Natural killer cell treated with Interleukin-12 subunit alpha and Interleukin-12 subunit beta and Interleukin-15 and Interleukin-18, amount 100 ng/mL, for 72 hours (primary cell): ENCODE results near the gene CAPZB. TPM values are rescaled to one million over a fixed set of nuclear protein-coding genes. Genes with fewer than 3 reads are reported as not detected.
"Not testable (repeated sequence)": the region's sequence is repeated elsewhere in the genome, so short reads cannot be mapped to it uniquely, and the experiment has no call there.

Experiments used
- ATAC-seq, 2 donors: fragments of 150-1000 bp; cut with Tn5 transposase in 1 of 2; sonication (Bioruptor Pico), chemical (Tn5 transposase) in 1 of 2; 2 replicates each; pipeline ENCODE4 v1.10.0; 2021
- DNase-seq: peaks from one replicate; pipeline ENCODE4 v3.0.0; 2022; ENCODE audit warnings: low spot score
- H3K27ac Mint-ChIP-seq, 2 donors: 1 replicate in 1 of 2; 2 replicates in 1 of 2; pipeline ENCODE4 v1.8.0; 2022; ENCODE audit warnings: mixed read lengths in 2 of 2, mild to moderate bottlenecking in 1 of 2, moderate library complexity in 1 of 2
- H3K27me3 Mint-ChIP-seq, 2 donors: 1 replicate in 1 of 2; 2 replicates in 1 of 2; pipeline ENCODE4 v1.8.0; 2022; ENCODE audit warnings: mixed read lengths in 2 of 2
- H3K36me3 Mint-ChIP-seq: one replicate; pipeline ENCODE4 v1.8.0; 2022; ENCODE audit warnings: mixed read lengths
- H3K4me1 Mint-ChIP-seq, 2 donors: 1 replicate in 1 of 2; 2 replicates in 1 of 2; pipeline ENCODE4 v1.8.0; 2022; ENCODE audit warnings: low read depth in 2 of 2, mixed read lengths in 2 of 2, mild to moderate bottlenecking in 1 of 2
- H3K4me3 Mint-ChIP-seq: one replicate; pipeline ENCODE4 v1.8.0; 2022; ENCODE audit warnings: mixed read lengths
- H3K9me3 Mint-ChIP-seq: 2 replicates; pipeline ENCODE4 v1.8.0; 2022; ENCODE audit warnings: mixed read lengths
- total RNA-seq, 2 donors: library from RNA; stranded (reverse); gene quantifications; one replicate each; pipeline ENCODE4 v1.2.3, GENCODE V29; 2022

The CAPZB gene
- 100 to 1,000 TPM; 270 to 359 TPM for total RNA-seq

DNA sequence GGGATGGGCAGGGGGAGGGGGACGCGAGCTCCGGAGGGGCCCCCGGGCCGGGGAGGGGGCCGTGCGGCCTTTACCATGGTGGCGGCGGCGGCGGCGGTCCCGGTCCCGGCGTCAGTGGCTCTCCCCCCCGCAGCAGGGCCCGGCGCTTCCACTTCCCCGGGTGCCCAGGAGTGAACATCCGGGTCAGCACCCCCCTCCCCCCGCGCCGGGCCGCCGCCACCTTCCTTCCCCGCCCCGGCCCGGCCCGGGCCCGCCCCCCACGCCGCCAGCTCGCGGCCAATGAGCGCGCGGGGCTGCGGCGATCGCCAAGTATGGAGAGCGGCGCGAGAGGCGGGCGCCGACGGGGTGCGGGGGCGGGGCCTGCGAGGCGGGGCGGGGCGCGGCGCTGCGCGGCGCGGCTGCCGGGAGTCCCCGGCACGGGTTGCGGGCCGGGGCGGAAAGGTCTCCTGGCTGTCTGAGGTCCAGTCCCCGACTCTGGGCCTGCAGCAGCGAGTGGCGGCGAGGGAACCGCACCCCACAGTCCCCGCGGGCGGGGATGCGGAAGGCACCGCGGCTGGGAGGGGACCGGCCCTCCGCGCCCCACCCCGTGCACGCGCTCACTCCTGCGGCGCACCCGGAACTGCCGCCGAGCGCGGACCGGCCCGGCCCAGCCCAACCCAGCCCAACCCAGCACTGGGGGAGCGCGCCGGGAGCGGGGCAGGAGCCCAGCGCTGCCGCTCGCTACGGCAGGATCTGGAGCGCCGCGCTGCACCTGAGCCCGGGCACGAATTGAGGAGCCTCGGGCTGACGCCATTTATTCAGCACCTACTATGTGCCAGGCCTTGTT is at the start of gene CAPZB:
TSS of gene CAPZB (minus strand) at position 178 of the 826 bp plus-strand sequence. CDS start at position 77, 101 bp downstream.
- ATAC-seq, result peak; percentile 96 to 98
- no peaks in the 10 kb centered on the region for H3K27me3 Mint-ChIP-seq

DNA sequence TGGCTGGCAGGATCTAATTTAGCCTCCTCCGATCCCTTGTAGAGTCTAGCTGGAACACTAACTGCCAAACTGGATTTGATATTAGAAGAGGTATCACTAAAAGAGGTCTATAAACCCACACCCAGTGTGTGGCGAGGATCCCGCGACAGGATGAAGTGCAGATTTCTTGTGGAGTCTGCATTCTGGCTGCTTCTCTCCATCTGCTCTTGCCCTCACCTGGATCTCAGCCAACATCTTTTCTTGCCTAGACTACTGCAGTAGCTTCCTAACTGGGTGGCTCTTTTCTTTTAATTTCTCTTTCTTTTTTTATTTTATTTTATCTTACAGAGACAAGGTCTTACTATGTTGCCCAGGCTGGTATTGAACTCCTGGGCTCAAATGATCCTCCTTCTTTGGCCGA is 48.9 kb upstream of the CAPZB start:
- Mint-ChIP-seq H3K4me3 (no peak overlapping the region), H3K36me3 (peaks cover 6% of the 10 kb centered on the region), H3K9me3 (peaks cover 4% of the 10 kb centered on the region), H3K27me3 (no peaks in the 10 kb centered on the region), H3K27ac (no peak overlapping the region), H3K4me1 (peaks cover 0 to 5% of the 10 kb centered on the region in 2 donors)
- no peak for DNase-seq
- ATAC-seq, result no peak

More for the DNA sequence above, at the start of gene CAPZB:
- H3K4me1 Mint-ChIP-seq, result peaks cover 45 to 55% of the 10 kb centered on the region in 2 donors
- H3K4me3 Mint-ChIP-seq, result peak within 1 kb of the TSS; percentile 93
- peak within 1 kb of the TSS; percentile 88 to 89 for H3K27ac Mint-ChIP-seq
- no peaks in the 10 kb centered on the region for H3K9me3 Mint-ChIP-seq
- H3K36me3 Mint-ChIP-seq, result no peaks in the 10 kb centered on the region
- peak; percentile 96 for DNase-seq

DNA sequence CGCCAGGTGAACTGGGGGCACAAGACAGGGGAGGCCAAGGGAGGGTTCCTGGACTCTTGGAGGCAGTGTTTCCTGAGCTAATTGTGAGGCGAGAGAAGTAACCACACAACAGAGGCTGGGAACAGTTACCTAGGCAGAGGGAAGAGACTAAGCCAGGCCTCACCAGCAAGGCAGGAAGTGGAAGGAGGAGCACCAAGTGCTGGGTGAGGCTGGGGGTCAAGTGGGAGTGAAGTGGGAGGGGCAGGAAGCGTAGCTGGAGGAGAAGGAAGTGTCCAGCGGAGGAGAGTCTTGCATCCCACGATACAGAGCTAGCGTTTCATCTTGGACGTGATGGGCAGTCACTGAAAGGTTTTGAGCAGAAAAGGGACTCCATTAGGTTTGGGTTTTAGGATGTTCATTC is 48.3 kb upstream of the CAPZB start:
- ATAC-seq (no peak), DNase-seq (no peak)
- Mint-ChIP-seq H3K4me3 (no peak overlapping the region), H3K9me3 (peaks cover 4% of the 10 kb centered on the region), H3K4me1 (peaks cover 0 to 5% of the 10 kb centered on the region in 2 donors), H3K36me3 (peaks cover 6% of the 10 kb centered on the region), H3K27ac (no peak overlapping the region), H3K27me3 (no peaks in the 10 kb centered on the region)

DNA sequence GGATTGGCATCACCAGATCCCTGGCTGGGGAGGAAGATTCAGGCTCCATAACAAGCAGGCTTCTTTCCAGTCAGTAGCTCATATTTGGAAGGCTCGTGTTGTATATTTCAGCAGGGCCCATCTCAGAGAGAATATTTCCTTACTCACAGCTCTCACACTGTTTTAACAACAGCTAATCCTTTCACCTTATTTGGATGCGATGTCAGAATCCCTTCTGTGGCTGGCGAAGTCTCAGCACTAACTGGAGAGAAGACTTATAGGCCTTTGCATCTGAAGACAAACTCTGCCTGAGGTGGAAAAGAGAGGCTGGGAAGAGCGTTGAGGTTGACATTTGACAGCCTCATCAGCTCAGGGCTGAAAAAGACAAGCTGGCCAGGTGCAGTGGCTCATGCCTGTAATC is 47.2 kb upstream of the CAPZB start:
- Mint-ChIP-seq H3K36me3 (peaks cover 6% of the 10 kb centered on the region), H3K4me3 (no peak overlapping the region), H3K27me3 (no peaks in the 10 kb centered on the region), H3K27ac (no peak overlapping the region), H3K9me3 (peaks cover 4% of the 10 kb centered on the region), H3K4me1 (peaks cover 0 to 5% of the 10 kb centered on the region in 2 donors)
- ATAC-seq (no peak), DNase-seq (no peak)

DNA sequence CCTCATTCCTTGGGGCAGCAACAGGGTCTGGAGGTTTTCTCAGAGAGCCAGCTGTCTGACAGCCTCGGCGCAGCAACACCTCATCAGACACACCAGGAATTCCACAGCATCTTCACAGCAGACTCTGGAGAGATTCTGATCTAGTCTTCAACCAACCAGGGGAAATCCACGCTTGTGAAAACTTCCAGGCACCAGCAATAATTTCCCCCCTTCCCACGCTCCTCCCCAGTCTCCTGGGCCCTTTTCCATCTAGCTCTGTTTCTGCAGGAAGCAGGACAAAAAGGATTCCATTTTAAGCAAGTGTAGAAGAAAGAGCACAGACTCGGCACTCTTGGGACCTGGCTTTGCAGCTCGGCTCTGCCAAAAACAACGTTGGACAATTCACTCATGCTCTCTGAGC is 44.3 kb upstream of the CAPZB start:
- Mint-ChIP-seq H3K36me3 (no peaks in the 10 kb centered on the region), H3K27me3 (no peaks in the 10 kb centered on the region), H3K9me3 (no peaks in the 10 kb centered on the region), H3K4me1 (peaks cover 0 to 5% of the 10 kb centered on the region in 2 donors), H3K27ac (no peak overlapping the region), H3K4me3 (no peak overlapping the region)
- ATAC-seq (no peak), DNase-seq (no peak)

DNA sequence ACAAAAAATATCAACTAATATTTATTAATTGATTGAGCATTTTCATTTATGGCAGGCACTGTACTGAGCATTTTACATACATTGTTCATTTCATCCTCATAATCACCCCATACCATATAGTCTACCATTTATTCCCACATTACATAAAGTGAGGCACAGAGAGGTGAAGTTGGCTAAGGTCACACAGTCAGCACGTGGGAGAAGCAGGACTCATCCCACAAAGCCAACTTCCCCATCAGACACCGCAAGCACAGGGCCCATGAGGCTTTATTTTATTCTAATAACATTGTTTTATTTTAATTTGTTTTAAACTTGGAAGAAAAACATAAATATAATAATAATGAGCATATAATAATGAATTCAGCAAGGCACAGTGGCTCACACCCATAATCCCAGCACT is 43.1 kb upstream of the CAPZB start:
- H3K27me3 Mint-ChIP-seq, result no peaks in the 10 kb centered on the region
- ATAC-seq, result no peak
- no peak for DNase-seq
- no peak overlapping the region for H3K4me3 Mint-ChIP-seq
- H3K9me3 Mint-ChIP-seq, result no peaks in the 10 kb centered on the region
- no peaks in the 10 kb centered on the region for H3K36me3 Mint-ChIP-seq
- H3K27ac Mint-ChIP-seq, result no peak overlapping the region
- H3K4me1 Mint-ChIP-seq, result peaks cover 0 to under 1% of the 10 kb centered on the region in 2 donors

DNA sequence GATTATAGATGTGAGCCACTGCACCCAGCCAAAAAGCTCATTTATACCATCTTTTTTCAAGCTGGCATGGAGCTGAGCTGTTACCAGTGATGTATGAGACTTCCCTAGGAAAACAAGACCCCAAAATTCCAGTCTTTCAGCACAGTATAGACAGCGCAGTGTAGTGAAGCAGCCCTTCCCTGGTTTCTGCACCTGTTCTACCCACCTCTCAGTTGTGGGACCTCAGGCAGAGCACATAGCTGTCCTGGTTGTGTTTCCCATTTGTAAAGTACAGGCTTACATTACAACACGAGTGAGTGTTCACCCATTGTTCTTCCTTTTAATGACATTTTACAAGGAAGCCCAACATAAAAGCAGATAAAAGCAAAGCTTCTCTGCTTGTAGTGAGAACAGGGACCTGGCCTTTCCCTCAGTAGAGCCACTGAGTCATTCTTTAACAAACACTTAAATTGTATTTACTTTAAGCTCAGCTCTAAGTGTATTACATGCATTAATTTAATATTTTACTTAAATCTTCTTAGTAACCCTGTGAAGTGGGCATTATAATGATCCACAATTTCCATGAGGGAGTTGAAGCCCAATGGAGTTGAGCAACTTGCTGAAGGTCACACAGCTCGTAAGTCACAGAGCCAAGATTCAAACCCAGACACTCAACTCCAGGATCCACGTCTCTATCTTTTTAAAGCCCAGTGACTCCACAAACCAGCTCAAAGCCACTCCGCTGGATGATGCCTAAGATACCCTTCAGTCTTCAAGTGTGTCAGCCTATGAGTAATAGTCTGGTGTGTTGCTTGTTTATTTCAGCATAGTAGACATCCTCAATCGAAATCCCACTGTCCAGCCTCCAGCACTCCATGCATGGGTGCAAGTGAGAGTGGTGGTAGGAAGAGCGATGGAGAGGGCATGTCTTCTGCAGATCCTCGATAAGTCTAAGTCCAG is 40.5 kb upstream of the CAPZB start:
- Mint-ChIP-seq H3K36me3 (no peaks in the 10 kb centered on the region), H3K4me1 (no peaks in the 10 kb centered on the region), H3K27me3 (no peaks in the 10 kb centered on the region), H3K9me3 (no peaks in the 10 kb centered on the region), H3K27ac (no peak overlapping the region), H3K4me3 (no peak overlapping the region)
- no peak for DNase-seq
- no peak for ATAC-seq

DNA sequence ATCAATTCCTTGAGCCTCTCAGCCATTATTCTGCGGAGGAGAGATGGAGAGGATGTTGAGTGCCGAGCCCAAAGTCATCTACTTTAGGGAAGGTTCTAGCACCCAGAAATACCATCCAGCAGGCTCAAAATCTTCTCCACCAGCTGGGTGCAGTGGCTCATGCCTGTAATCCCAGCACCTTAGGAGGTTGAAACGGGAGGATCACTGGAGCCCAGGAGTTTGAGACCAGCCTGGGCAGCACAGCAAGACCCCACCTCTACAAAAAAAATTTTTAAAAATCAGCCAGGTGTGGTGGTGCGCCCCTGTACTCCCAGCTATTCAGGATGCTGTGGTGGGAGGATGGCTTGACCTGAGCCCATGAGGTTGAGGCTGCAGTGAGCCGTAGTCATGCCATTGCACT is 39.5 kb upstream of the CAPZB start:
- H3K27me3 Mint-ChIP-seq, result no peaks in the 10 kb centered on the region
- H3K4me1 Mint-ChIP-seq, result no peaks in the 10 kb centered on the region
- ATAC-seq (no peak), DNase-seq (no peak)
- H3K36me3 Mint-ChIP-seq, result no peaks in the 10 kb centered on the region
- no peaks in the 10 kb centered on the region for H3K9me3 Mint-ChIP-seq
- H3K27ac Mint-ChIP-seq, result no peak overlapping the region
- H3K4me3 Mint-ChIP-seq, result no peak overlapping the region

DNA sequence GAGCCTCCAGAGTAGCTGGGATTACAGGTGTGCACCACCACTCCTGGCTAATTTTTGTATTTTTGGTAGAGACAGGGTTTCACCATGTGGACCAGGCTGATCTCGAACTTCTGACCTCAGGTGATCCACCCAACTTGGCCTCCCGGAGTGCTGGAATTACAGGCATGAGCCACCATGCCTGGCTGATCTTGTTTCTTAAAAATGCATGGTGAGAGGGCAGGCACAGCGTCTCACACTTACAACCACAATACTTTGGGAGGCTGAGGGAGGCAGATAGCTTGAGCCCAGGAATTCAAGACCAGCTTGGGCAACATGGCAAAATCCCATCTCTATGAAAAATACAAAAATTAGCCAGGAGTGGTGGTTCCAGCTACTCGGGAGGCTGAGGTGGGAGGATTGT is 37.2 kb upstream of the CAPZB start:
- H3K4me3 Mint-ChIP-seq, H3K9me3 Mint-ChIP-seq, H3K4me1 Mint-ChIP-seq, H3K36me3 Mint-ChIP-seq, H3K27ac Mint-ChIP-seq, ATAC-seq, DNase-seq, H3K27me3 Mint-ChIP-seq: not testable (repeated sequence)

DNA sequence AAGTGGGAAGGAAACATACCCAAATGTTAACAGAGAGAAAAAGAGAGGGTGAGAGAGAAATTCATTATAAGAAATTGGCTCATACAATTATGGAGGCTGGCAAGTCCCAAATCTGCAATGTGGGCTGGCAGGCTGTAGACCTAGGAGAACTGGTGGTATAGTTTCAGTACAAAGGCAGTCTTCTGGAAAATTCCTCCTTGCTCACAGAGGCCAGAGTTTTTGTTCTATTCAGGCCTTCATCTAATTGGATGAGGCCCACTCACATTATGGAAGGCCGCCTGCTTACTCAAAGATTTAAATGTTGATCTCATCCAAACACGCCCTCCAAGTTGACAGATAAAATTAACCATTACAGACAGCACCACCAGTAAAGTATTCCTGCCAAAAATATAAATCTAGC is 36.1 kb upstream of the CAPZB start:
- Mint-ChIP-seq H3K36me3 (no peaks in the 10 kb centered on the region), H3K27me3 (no peaks in the 10 kb centered on the region)

DNA sequence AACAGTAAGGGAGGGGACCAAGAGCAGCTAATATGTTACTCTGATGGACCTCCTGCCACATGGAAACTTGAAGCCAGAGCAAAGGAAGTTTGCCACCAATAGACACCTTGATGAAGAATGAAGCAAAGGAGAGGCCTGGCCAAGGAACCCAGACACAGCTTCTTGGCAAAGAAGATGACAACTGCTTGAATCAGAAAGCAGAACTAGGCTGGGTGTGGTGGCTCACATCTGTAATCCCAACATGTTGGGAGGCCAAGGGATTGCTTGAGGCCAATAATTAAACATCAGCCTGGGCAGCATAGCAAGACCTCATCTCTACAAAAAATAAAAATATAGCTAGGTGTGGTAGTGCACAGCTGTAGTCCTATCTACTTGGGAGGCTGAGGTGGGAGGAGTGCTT is 31.7 kb upstream of the CAPZB start:
- H3K27me3 Mint-ChIP-seq, result no peaks in the 10 kb centered on the region
- H3K4me1 Mint-ChIP-seq, result peaks cover 0 to 4% of the 10 kb centered on the region in 2 donors
- no peaks in the 10 kb centered on the region for H3K9me3 Mint-ChIP-seq
- no peak for DNase-seq
- H3K27ac Mint-ChIP-seq, result no peak overlapping the region
- H3K36me3 Mint-ChIP-seq, result no peaks in the 10 kb centered on the region
- H3K4me3 Mint-ChIP-seq, result no peak overlapping the region
- ATAC-seq, result no peak

More for the DNA sequence above, 36.1 kb upstream of the CAPZB start:
- H3K4me3 Mint-ChIP-seq, result no peak overlapping the region
- no peak for DNase-seq
- ATAC-seq, result no peak
- H3K4me1 Mint-ChIP-seq, result no peaks in the 10 kb centered on the region
- H3K27ac Mint-ChIP-seq, result no peak overlapping the region
- H3K9me3 Mint-ChIP-seq, result no peaks in the 10 kb centered on the region

DNA sequence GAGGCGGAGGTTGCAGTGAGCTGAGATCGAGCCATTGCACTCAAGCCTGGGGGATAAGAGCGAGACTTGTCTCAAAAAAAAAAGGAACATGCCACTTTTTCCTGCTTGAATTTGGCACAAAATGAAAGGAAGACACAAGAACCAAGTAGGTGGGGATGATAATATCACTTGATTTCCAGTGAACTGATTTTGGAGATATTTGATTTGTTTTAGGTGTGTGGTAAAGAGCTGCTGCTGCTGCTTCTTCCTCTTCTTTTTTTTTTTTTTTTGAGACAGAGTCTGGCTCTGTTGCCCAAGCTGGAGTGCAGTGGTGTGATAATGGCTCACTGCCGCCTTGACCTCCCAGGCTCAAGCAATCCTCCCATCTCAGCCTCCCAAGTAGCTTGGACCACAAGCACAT is 29.9 kb upstream of the CAPZB start:
- no peaks in the 10 kb centered on the region for H3K27me3 Mint-ChIP-seq
- no peaks in the 10 kb centered on the region for H3K36me3 Mint-ChIP-seq
- H3K4me3 Mint-ChIP-seq, result no peak overlapping the region
- H3K9me3 Mint-ChIP-seq, result no peaks in the 10 kb centered on the region
- DNase-seq, result no peak
- no peak overlapping the region for H3K27ac Mint-ChIP-seq
- ATAC-seq, result no peak
- H3K4me1 Mint-ChIP-seq, result peaks cover 0 to 4% of the 10 kb centered on the region in 2 donors

DNA sequence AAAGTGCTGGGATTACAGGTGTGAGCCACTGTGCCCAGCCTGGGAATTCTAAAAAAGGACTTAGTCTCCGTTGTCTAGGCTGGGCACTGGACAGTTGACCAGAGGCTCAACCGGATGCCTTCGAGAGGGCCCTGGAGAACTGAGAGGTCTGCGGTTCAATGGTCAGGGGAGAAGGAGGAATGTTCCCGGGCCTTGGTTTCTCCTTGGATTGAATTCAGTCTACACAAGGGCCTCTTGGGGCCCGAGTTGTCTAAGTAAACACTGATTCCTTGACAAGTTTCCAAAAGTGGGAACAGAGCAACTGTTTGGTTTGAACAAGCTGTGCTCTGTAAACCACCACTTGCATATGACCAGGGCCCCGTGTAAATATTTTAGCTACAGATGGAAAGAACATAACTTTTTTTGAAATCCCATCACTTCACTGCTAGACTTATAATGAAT is 29.1 kb upstream of the CAPZB start:
- peaks cover 6 to 11% of the 10 kb centered on the region in 2 donors for H3K4me1 Mint-ChIP-seq
- H3K9me3 Mint-ChIP-seq, result no peaks in the 10 kb centered on the region
- DNase-seq, result no peak
- no peak overlapping the region for H3K27ac Mint-ChIP-seq
- no peaks in the 10 kb centered on the region for H3K27me3 Mint-ChIP-seq
- H3K36me3 Mint-ChIP-seq, result no peaks in the 10 kb centered on the region
- no peak for ATAC-seq
- H3K4me3 Mint-ChIP-seq, result no peak overlapping the region

DNA sequence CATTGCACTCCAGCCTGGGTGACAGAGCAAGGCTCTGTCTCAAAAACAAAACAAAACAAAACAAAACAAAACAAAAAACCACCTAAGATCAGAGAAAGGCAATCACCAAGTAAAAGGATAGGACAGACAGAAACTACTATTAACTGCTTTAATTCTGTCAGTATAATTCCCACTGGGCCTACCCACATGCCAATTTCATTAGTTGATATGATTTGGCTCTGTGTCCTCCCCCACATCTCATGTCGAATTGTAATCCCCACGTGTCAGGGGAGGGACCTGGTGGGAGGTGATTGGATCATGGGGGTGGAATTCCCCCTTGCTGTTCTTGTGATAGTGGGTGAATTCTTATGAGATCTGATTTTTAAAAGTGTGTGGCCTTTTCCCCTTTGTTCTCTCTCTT is 27.2 kb upstream of the CAPZB start:
- Mint-ChIP-seq H3K9me3 (no peaks in the 10 kb centered on the region), H3K36me3 (no peaks in the 10 kb centered on the region), H3K4me1 (peaks cover 13 to 20% of the 10 kb centered on the region in 2 donors), H3K4me3 (no peak overlapping the region), H3K27ac (no peak overlapping the region), H3K27me3 (no peaks in the 10 kb centered on the region)
- no peak for DNase-seq
- no peak for ATAC-seq
